Right kidney (tissue), 1 donor: Measurements from ENCODE around the gene RGS16.

Experiments used
- DNase-seq: peaks from one replicate; pipeline ENCODE4 v3.0.0-alpha.2; 2016

RGS16 gene

DNA sequence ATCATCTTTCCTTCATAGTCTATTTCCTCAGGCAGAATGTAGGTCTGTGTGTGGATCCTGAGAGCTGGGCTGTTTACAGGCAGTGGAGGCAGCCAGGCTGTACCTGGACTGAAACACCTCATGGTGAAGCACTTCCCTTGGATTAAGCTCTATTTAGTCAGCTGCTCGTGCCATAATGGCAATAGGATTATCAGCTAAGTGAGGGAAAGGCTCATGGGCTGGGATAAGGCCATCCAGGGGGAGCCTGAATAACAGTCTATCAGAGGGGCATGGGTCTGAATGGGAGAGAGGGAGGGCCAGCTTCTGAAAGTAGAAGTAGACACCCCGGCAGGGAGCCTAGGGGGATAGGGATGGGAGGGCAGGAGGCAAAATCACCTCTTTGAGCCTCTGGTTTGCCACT is 23.5 kb downstream of the RGS16 start:
- DNase-seq: no peak

GRCh38 chr1:182575540-182576149 is 28.5 kb downstream of the RGS16 start:
- no peak for DNase-seq

- no peak for DNase-seq
Observed at GRCh38 chr1:182574156-182574555, 30.0 kb downstream of the RGS16 start.

- no peak for DNase-seq
Observed at GRCh38 chr1:182570611-182570970, 33.6 kb downstream of the RGS16 start.

DNA sequence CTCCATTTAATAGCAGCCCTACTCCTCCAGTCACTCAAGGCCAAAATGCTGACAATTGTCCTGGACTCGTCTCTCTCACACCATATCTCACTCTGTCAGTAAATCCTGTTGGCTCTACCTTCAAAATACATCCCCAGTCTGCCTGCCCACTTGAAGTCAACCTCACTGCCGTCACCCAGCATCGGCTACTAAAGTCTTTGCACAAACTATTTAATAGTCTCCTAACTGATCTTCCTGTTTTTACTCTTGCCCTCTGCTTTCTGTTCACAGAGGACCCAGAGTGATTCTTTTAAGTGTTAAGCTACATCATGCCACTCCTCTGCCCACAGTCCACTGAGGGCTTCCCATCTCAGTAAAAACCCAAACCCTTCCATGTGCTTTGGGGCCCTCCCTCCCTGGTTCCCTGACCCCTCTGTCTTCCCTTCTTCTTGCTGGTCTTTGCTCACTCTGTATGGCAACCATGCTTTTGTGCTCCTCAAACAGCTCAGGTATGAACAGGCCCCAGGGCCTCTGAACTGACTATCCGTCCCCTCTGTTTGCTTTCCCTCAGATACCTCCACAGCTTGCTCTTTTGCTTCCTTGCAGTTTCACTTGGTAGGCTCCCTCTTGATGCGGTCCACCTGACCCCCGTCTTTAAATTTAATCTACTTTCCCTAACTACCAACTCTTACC is 34.1 kb downstream of the RGS16 start:
- DNase-seq: no peak

DNA sequence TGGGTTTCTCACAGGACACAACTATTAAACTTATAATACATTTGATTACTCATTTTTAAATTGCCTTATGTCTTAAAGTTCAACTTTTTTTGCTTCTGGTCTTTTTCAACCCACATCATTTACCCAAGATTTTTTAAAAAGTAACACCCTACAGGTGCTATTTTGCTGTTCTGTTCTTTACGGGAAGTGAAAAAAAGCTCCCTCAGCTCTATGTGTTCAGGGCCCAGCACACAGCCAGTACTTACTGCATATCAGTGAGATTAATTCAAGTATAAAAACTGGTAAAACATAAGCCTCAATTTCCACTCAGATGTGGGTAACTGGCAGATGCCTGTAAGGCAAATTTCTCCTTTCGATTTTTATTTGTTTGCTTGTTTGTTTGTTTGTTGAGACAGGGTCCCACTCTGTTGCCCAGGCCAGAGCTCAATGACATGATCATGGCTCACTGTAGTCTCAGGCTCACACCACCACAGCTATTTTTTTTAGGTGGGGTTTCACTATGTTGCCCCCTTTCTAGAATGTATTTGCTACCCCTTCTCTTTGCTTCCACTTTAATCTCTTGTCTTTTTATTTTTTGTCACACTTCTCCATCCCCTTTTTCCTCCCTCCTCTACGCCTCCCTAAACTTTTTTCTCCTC is 35.4 kb downstream of the RGS16 start:
- DNase-seq: no peak

GRCh38 chr1:182567629-182568028 is 36.6 kb downstream of the RGS16 start:
- no peak for DNase-seq

DNA sequence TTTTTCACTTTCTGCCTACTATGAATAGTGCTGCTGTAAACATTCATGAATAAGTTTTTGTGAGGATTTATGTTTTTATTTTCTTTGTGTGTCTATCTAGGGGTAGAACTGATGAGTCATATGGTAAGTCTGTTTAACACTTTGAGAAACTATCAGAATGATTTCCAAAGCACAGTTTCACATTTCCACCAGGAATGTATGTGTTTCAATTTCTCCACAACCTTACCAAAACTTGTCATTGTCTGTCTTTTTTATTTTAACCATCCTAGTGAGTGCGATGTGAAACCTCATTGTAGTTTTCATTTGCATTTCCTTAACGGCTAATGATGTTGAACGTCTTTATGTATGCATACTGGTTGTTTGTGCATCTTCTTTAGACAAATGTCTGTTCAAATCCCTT is 38.7 kb downstream of the RGS16 start:
- no peak for DNase-seq

DNA sequence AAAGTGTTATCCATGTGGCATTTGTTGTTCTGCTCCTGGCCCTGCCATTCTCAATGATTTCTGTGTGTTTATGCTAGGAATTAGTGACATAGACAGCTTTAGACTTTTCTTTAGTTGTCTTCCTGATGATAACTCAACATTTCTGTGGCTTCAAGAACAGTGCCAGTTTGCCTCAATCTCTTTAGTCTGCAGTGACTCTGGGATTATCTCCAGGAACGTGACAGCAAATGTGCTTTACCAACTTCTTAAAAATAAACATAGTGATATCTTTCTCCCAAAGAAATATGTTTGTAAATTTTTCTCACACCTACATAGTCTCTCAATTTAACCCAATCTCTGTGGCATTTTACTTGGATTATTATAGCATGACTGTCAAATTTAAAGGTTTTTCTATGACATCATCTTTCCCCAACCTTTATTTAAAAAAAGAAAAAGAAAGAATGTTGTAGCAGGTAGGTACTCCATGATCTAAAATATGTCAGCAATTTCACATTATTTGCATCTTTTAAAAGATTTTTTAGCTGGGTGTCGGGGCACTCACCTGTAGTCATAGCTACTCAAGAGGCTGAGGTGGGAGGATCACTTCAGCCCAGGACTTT is 39.7 kb downstream of the RGS16 start:
- no peak for DNase-seq

- no peak for DNase-seq
Observed at GRCh38 chr1:182563095-182563494, 41.1 kb downstream of the RGS16 start.

GRCh38 chr1:182561456-182561855 is 42.7 kb downstream of the RGS16 start:
- DNase-seq: no peak

- DNase-seq: no peak
Observed at GRCh38 chr1:182560392-182560984, 43.7 kb downstream of the RGS16 start.

DNA sequence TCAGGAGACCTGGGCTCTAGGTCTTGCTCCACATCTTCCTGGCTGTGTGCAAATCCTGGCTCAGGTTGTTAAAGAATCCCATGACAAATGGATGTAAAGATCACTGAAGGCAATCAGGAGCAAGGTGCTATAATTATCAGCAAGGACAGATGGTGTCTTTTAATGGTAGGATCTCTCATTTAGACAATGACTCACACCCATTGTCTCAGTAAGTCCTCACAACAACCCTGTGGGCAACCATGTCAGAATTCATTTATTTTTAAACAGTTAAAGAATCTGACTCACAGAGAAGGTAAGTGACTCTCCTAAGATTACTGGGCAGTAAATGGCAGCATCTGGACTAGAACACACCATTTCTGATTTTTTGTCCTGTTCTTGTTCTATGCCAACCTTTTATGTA is 47.9 kb downstream of the RGS16 start:
- DNase-seq: no peak

DNA sequence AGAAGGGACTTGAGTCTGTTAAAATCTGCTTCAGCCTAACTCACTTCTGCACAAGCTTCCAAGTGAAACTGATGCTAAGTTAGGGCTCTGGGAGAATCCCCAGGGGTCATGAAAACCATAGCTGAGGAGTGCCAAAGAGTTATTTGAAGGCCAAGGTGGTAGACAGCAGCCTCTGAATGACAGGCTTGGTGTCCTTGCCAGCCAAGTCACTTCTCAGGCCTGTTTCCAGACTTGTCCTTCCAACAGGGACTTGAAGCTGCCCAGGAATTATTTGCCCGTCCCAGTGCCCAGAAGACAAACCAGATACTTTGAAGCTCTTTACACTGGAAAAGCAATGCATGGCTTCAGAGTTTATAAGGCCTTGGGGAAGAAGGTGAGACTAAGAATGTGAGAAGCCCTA is 48.7 kb downstream of the RGS16 start:
- no peak for DNase-seq

- no peak for DNase-seq
Observed at GRCh38 chr1:182552527-182552926, 51.7 kb downstream of the RGS16 start.

- no peak for DNase-seq
Observed at GRCh38 chr1:182549811-182550210, 54.4 kb downstream of the RGS16 start.

- DNase-seq: no peak
Observed at GRCh38 chr1:182549346-182549745, 54.8 kb downstream of the RGS16 start.
